ENCODE results near the gene JUND. TPM values are rescaled to one million over a fixed set of nuclear protein-coding genes. Genes with fewer than 3 reads are reported as not detected.

Gene JUND
- total RNA-seq: 100 to 1,000 TPM; 521 to 844 TPM

GRCh38 chr19:18281082-18282020 is at the start of gene JUND:
Gene JUND (minus strand): TSS chr19:18281622. CDS start chr19:18281484, 138 bp downstream.
- intact Hi-C loops (cut with DNase I): no loop called here

GRCh38 chr19:18330868-18331267 is 49.4 kb upstream of the JUND start:
- H3K36me3 ChIP-seq: no peaks in the 10 kb centered on the region
- H3K4me3 ChIP-seq: no peak overlapping the region
- H3K9me3 ChIP-seq: no peaks in the 10 kb centered on the region
- intact Hi-C loops (cut with DNase I): no loop called here
- no peak overlapping the region for H3K27ac ChIP-seq
- H3K4me1 ChIP-seq (replicated peaks): no peaks in the 10 kb centered on the region
- DNase-seq (ENCODE audit: low spot score): no peak
- TF ChIP-seq POLR2A (IDR thresholded peaks at IDR 0.05) (no peak), CTCF (IDR thresholded peaks at IDR 0.05) (no peak), POLR2AphosphoS5 (IDR thresholded peaks at IDR 0.05) (no peak)
- no peaks in the 10 kb centered on the region for H3K27me3 ChIP-seq (replicated peaks; ENCODE audit: insufficient read depth)
- WGBS: 92% methylated on average over 9 of the region's 9 CpGs

More at GRCh38 chr19:18281082-18282020, at the start of gene JUND:
- peak within 1 kb of the TSS; percentile 100 for H3K27ac ChIP-seq
- H3K27me3 ChIP-seq (replicated peaks; ENCODE audit: insufficient read depth): no peaks in the 10 kb centered on the region
- H3K9me3 ChIP-seq: no peaks in the 10 kb centered on the region
- peak within 1 kb of the TSS; percentile 99 for H3K4me3 ChIP-seq
- peak; percentile 95 for DNase-seq (ENCODE audit: low spot score)
- H3K36me3 ChIP-seq: no peaks in the 10 kb centered on the region
- TF ChIP-seq POLR2A (IDR thresholded peaks at IDR 0.05) (peak; percentile 96), POLR2AphosphoS5 (IDR thresholded peaks at IDR 0.05) (peak; percentile 91), CTCF (IDR thresholded peaks at IDR 0.05) (peak in 1 of 4 experiments; percentile 4)
- WGBS: 0% methylated on average over 45 of the region's 138 CpGs
- peaks cover 12% of the 10 kb centered on the region for H3K4me1 ChIP-seq (replicated peaks)

- Histone ChIP-seq H3K36me3 (no peaks in the 10 kb centered on the region), H3K27ac (peak overlapping the region; percentile 60 to 63), H3K27me3 (replicated peaks; ENCODE audit: insufficient read depth) (no peaks in the 10 kb centered on the region), H3K4me3 (peak overlapping the region in 1 of 2 donors; percentile 3), H3K9me3 (no peaks in the 10 kb centered on the region), H3K4me1 (replicated peaks) (no peaks in the 10 kb centered on the region)
- intact Hi-C loops (cut with DNase I): no loop called here
- WGBS: 57% methylated on average over 6 of the region's 6 CpGs
- TF ChIP-seq CTCF (IDR thresholded peaks at IDR 0.05): no peak
- no peak for TF ChIP-seq POLR2AphosphoS5 (IDR thresholded peaks at IDR 0.05)
- no peak for TF ChIP-seq POLR2A (IDR thresholded peaks at IDR 0.05)
- no peak for DNase-seq (ENCODE audit: low spot score)
Measured at GRCh38 chr19:18329035-18329376, 47.6 kb upstream of the JUND start.

GRCh38 chr19:18328340-18329034 is 47.1 kb upstream of the JUND start:
- Histone ChIP-seq H3K27me3 (replicated peaks; ENCODE audit: insufficient read depth) (no peaks in the 10 kb centered on the region), H3K9me3 (no peaks in the 10 kb centered on the region), H3K36me3 (no peaks in the 10 kb centered on the region), H3K4me1 (replicated peaks) (peaks cover 1% of the 10 kb centered on the region), H3K4me3 (peak overlapping the region in 1 of 2 donors; percentile 3), H3K27ac (peak overlapping the region; percentile 60 to 63)
- 6% methylated on average over 9 of the region's 9 CpGs for WGBS
- TF ChIP-seq POLR2AphosphoS5 (IDR thresholded peaks at IDR 0.05) (peak; percentile 100), CTCF (IDR thresholded peaks at IDR 0.05) (peak; percentile 97 to 100 (median 98)), POLR2A (IDR thresholded peaks at IDR 0.05) (peak; percentile 77)
- intact Hi-C loops (cut with DNase I): loop anchor here (1.0 kb wide), 1 partner anchor 49 kb away; no protein-coding TSS in a partner anchor
- peak; percentile 95 for DNase-seq (ENCODE audit: low spot score)

Measured in prostate gland (tissue), 2 donors.